ENCODE results near the gene FGF19.

FGF19 gene, protein sequence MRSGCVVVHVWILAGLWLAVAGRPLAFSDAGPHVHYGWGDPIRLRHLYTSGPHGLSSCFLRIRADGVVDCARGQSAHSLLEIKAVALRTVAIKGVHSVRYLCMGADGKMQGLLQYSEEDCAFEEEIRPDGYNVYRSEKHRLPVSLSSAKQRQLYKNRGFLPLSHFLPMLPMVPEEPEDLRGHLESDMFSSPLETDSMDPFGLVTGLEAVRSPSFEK

DNA sequence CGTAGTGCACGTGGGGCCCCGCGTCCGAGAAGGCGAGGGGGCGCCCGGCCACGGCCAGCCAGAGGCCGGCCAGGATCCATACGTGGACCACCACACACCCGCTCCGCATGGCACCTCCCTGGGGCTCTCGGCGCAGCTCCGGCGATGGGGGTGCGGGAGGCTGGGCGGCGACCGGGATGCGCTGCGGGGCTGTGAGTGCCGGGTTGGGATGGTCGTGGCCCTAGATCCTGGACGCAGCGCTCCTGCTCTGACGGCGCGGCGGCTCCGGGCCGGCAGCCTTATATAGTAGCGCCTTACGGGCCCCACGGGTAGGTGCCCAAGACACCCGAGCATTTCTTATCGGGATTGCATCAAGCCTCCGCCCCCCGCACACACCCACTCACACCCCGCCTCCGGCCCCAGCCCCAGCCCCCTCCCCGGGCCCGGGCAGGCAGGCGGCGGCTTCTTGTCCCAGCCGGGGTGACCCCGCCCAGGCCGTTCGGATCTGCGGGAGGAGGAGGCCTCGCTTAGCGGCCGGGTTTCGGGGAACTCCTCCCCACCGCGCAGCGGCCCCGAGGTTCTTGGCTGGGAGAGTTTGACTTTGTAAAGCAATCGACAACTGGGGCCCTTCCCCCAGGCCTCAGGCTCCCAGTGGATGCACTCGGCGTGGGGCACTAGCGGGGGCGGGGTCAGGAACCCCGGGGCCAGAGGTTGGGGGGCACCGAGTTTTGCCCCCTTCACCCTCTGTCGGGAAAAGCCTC lies at the start of gene FGF19:
Gene FGF19, minus strand, starts transcription at position 255 of the 740 bp plus-strand sequence. Its CDS starts 146 bp downstream, at position 109.
- no peak for DNase-seq (ENCODE audit: low read depth in 2 of 3, low spot score in 1 of 3)

DNA sequence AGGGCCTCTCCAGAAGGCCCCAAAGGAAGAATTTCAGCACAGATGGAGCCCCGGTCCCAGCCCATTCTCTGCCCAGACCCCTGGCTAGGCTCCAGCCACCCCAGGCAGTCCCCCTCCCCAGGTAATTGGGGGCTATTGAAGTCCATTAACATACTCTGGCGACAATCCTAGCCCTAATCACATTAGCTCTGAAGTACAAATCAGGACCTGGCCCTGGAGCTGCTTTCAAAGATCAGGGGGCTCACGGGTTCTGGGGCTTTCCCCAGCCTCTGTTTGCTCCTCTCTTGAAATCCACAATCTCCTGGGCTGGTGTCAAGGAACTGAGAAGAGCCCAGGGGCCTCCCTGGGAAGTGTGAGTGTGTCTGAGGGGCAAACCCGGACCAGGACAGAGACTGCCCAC lies 49.1 kb upstream of the FGF19 start:
- DNase-seq (ENCODE audit: low read depth in 2 of 3, low spot score in 1 of 3), result no peak

DNA sequence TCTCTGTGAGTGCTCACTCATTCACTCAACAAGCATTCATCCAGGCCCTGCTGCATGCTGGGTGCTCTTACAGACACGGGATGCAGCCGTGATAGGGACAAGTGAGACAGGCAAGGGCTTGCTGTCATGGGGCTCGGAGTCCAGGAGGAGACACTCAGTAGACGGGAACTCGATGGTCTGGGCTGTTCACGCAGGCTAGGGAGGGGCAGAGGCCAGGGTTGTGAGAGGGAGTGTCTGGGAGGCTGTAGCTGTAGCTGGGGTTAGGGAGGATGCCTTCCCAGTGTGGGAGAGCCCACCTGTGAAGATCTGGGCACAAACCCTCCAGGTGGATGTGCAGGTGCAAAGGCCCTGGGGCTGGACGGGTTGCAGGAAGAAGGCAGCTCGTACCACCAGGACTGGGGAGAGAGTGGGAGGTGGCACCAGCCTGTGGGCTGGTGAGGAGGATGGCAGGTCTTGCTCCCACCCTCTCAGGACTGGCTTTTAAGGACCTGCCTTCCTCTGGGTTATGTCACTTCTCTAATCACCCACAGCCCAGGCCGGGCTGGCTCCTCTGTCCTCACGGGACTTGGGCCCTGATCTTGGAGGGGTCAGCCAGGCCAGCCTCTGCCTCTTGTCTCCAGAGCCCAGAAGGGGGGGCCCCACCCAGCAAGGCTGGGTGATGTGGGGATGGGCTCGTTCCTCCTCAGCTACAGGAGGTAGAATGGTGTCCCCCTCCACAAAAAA lies 47.2 kb upstream of the FGF19 start:
- DNase-seq (ENCODE audit: low read depth in 2 of 3, low spot score in 1 of 3), result no peak

DNA sequence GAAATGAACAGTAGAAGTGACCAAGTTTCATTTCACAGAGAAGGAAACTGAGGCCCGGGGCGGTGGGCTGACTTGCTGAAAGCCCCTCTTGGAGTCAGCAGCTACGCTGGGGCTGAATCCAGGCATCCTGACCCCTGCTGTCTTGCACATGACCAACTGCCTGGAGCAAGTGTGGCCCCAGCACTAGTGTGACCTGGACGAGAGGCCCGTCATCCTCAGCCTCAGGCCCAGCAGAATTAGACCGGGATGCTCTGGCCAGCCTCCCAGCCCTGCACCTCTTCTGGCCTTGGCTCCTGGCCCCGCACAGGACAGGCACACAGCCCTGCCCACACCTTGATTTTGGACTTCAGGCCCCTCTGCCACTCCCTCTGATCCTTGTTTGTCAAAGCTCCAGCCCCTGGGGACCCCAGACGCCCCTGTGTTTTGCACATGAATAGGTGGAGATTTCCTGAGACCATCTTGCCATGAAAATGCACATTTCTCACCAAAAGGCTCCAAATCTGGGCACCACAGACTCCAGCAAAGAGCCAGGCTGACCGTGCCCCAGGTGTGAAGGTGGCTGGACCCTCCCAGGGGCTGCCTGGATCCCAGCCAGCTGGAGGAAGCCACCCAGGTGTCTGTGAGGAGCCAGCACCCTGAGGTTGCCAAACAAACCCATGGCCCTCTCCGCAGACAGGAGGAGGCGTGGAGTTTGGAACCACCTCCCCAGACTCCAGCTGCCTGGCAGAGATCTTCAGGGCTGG lies 46.5 kb upstream of the FGF19 start:
- no peak for DNase-seq (ENCODE audit: low read depth in 2 of 3, low spot score in 1 of 3)

DNA sequence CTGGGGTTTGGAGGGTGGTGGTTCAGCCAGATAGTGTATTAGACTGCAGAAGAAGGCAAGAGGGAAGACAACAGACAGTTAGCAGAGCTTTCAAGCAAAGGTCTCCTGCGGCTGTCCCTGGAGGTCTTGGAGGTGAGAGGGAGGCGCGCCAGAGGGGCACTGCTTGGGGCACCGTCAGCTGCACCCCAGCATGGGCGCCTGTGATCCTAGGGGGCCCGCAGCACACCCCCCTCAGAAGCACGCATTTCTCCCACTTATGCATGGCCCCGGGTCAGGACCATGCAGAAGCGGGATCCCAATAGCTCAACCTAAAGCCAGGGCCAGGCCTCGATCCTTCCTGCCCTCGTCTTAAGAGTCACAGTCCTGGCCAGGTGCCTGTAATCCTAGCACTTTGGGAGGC lies 44.8 kb upstream of the FGF19 start:
- no peak for DNase-seq (ENCODE audit: low read depth in 2 of 3, low spot score in 1 of 3)

DNA sequence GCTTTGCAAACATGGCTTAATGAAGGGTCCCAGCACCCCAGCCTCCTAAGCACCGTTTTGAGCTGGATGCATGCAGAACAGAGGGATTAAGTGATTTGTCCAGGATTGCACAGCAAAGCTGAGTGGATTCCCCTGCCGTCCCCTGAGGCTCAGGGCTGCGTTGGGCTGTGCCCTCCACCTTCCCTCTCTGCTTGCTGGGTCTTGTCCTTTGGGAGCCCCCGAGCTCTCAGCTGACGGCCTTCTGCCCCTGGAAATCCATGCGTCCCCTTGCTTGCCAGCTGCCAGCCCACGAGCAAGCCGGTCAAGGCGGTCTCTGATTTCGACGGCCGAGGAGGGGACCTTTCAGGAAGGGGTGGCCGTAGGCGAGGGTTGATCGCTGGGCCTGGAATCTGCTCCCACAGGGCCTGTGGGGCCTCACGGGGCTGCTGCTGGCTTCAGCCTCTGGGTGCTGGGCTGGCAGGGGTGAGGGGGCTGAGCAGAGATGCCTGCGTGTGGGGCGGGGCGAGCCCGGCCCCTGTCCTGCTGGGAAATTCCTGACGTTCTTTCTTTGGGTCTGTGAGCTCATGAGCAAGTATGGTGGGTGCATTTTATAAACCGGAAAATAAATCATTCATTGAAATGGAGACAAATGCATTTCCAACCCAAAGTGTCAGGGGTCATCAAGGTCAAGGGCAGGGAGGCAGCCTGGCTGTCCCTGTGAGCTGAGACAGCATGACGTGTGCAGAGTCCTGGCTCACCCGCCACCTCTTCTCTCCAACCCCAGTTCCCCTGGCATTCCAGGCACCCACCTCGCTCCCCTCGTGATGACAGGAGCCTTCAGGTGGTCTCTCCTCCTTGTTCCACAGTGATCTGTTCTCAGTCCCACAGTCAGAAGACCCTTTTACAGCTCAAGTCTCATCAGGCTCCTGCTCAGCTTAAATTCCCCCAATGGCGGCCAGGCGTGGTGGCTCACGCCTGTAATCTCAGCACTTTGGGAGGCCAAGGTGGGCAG lies 43.2 kb upstream of the FGF19 start:
- no peak for DNase-seq (ENCODE audit: low read depth in 2 of 3, low spot score in 1 of 3)

DNA sequence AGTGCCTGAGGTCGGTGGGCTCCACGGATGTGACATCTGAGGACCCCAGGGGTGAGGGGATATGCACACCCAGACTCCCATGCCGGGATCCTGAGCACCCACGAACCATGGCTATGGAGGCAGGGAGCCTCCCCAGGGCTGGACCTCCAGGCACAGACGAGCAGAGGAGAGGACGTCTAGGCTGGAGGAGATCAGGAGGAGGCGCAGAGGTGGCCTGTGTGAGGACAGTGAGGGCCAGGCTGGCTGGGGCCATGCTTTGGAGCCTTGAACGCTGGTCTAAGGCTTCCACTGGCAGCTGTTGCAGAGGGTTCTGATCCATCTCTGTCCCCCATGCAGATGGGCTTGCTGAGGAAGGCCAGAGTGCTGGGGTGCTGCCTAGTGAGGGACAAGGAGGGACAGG lies 42.3 kb upstream of the FGF19 start:
- DNase-seq (ENCODE audit: low read depth in 2 of 3, low spot score in 1 of 3), result no peak

DNA sequence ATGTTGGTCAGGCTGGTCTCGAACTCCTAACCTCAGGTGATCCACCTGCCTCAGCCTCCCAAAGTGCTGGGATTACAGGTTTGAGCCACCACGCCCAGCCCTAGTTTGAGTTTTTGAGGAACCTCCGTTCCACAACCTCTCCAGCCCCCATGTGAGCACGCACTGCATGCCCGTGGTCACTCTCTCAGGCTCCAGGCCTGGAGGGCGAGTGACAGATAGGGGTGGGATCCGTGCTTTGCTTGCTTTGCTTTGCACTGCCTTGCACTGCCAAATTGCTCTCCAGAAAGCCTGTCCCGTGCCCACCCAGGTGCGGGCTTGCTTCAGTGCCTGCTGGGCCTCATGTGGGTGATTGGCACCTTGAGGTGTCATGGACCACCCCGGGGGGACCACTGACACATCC lies 41.4 kb upstream of the FGF19 start:
- no peak for DNase-seq (ENCODE audit: low read depth in 2 of 3, low spot score in 1 of 3)

DNA sequence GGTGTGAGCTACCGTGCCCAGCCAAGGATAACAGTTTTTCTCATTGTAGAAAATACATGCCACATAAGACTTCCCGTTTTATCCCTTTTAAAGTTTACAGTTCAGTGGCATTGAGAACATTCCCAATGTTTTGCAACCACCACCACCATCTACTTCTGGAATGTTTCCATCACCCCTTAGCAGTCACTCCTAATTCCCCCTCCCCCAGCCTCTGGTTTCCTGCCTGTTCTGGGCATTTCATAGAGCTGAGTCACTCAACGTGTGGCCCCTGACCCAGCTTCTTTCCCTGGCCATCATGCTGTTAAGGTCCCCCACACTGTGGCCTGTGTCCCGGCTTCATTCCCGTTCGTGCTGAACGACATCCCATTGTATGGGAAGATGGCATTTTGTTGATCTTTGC lies 40.6 kb upstream of the FGF19 start:
- no peak for DNase-seq (ENCODE audit: low read depth in 2 of 3, low spot score in 1 of 3)

DNA sequence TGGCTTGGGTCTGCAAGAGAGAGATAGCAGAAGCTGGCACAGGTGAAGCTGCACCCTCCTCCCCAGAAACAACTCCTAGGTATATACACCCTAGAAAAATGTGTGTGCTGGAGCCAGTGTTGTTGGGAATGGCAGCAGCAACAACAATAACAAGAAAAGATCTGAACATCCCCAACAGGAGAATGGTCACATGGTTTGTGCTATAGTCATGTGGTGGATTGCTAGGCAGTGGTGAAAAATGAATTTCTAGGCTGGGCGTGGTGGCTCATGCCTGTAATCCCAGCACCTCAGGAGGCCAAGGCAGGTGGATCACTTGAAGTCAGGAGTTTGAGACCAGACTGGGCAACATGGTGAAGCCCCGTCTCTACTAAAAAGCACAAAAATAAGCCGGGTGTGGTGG lies 31.0 kb upstream of the FGF19 start:
- DNase-seq (ENCODE audit: low read depth in 2 of 3, low spot score in 1 of 3), result no peak

DNA sequence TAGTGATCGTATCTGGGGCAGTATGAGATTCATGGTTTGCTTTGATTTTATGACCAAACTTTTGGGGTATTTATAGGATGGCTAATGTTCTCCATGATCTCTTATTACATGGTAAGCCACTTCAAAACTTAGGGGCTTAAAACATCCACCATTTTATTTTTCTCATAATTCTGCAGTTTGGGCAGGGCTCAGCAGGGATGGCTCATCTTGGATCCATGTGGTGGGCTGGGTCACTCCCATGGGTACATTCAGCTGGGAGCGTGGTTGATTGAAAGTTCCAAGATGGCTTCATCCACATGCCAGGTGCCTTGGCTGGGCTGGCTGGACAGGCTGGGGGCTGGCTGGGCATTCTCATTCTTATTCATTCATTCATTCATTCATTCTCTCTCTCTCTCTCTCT lies 30.5 kb upstream of the FGF19 start:
- DNase-seq (ENCODE audit: low read depth in 2 of 3, low spot score in 1 of 3), result no peak

DNA sequence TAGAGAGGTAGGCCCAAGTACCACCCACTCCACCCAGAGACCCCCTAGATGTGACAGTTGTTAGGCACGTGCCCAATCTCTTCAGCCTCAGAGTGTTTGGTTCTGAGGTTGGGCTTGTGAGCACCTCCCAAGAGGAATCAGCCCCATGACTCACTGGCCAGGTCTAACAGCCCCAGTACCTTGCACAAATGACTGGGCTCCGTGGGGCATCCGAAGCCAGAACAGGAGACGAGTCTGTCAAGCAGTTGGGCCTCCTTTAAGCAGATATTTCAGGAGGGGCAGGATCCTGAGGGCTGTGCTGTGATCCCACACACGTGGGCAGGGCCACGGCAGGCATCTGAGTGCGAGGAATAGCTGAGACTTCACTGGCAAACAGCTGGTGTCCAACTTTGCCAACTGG lies 29.1 kb upstream of the FGF19 start:
- no peak for DNase-seq (ENCODE audit: low read depth in 2 of 3, low spot score in 1 of 3)

DNA sequence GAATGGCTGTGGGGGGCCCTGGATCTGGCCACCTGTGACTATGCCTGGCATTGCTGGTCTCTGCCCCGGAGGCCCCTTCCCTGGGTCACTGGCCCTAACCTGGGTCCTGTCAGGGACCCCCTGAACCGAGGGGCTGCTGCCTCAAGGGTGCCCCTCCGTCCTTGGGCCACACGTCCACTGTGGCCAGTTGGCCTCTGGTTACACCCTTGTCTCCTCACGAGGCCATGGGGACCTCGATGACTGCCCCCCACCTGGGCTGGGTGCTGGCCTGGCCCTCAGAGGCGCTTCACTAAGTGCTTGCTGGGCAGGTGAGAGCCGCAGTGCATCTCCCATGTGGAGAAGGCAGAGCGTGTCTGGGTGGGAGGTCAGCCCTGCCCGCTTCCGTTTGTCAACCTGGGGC lies 27.3 kb upstream of the FGF19 start:
- no peak for DNase-seq (ENCODE audit: low read depth in 2 of 3, low spot score in 1 of 3)

DNA sequence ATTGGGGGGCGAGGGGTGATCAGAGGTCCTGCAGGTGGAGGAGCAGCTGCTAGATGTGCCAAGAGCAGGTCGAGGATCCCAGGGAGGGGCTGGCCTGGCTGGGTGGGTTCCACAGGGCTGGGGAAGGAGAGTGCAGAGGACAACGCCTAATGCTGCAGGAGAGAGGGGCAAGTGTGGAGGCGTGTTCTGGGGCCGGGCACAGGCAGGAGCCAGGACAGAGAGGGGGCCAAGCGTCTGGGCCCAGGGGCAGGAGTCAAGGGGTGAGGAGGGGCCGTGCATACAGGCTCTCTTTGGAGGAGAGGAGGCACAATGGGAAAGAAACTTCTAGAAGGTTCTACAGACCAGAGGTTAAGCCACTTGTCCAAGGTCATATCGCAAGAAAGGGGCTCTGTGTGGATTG lies 26.7 kb upstream of the FGF19 start:
- DNase-seq (ENCODE audit: low read depth in 2 of 3, low spot score in 1 of 3), result no peak

DNA sequence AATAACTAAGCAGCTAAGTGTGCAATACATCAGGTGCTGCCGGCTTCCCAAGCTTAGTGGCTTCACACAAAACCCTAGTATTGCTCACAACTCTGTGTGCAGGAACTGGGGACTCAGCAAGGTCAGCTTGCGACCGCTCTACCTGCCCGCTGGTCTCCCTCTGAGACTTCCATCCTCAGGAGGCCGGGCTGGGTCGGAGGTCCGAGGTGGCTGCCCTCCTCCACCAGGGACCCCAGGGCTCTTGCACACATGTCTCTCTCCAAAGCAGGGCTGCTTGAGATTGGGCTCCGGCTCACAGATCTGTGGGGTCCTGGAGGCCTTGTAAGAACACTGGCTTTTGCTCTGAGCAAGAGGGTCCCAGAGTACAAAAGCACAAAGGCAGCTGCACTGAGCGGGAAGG lies 25.4 kb upstream of the FGF19 start:
- no peak for DNase-seq (ENCODE audit: low read depth in 2 of 3, low spot score in 1 of 3)

DNA sequence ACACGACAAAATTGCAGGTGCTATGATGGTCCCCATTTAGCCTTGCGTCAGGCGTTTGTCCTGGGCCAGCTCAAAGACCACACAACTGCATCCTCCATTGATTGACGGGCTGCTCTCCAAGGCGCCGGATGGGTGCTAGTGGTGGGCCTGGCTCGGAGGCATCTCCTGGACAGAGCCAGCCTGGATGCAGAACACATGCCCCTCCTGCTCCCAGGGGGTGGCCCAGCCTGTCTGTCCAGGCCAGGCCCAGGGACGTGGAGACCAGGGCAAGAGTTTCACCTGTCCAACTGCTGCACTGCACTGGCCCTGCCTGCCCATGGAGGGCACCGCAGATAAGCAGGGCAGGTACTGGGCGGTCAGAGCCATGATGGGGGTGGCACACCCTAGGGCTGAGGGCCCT lies 23.4 kb upstream of the FGF19 start:
- no peak for DNase-seq (ENCODE audit: low read depth in 2 of 3, low spot score in 1 of 3)

DNA sequence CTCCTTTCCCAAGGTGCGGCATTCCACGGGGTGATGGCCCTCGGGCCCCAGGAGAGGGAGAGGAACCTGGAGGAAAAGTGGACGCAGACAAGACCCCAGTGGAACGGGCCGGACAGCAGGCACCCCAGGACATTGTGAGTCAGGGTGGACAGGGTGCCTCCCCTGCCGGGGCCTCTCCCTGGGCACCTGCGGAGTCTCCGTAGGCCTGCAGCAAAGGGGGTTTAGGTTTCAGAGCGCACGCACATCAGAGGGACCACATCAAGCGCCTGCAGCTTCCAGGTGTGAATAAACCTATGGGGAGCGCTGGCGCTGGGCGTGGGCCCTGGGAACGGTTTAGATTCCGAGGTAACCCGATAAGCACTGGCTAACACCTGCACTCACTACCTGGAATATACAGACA lies 22.7 kb upstream of the FGF19 start:
- no peak for DNase-seq (ENCODE audit: low read depth in 2 of 3, low spot score in 1 of 3)

DNA sequence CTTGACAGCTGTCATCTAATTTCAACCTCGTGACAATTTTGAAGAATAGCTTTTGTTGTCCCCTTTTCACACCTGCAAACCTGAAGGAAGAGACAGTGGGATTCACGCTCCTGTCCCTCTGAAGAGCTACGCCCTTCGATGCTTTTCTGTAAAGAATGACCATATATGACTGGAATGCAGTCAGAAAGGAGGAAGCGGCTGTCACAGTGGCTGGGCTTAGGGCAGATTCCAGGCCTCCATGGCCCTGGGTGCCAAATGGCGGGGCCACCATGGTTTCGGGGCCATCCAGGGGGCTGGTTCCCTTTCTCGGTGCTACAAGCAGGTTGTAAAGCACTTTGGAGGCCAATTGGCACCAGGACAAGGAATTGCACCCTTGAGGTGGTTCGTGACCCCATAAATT lies 22.2 kb upstream of the FGF19 start:
- DNase-seq (ENCODE audit: low read depth in 2 of 3, low spot score in 1 of 3), result no peak

DNA sequence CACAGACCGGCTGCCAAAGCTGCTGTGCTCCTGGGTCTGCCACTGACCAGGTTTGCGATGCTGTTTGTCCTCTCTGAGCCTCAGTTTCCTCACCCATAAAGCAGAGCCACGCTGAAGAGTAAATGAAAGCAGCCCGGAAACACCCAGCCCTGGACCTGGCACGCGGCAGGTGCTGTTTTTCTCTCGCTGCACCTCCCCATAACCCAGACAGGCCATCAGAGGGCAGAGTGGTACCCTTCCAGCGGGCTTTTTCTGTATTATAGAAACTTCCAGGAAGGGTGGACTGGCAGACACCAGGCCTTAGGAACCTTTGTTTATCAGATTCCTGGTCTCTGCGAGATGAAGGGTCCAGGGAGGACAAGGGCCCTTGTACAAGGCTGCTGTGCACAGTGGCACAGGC lies 17.9 kb upstream of the FGF19 start:
- DNase-seq (ENCODE audit: low read depth in 2 of 3, low spot score in 1 of 3), result no peak

DNA sequence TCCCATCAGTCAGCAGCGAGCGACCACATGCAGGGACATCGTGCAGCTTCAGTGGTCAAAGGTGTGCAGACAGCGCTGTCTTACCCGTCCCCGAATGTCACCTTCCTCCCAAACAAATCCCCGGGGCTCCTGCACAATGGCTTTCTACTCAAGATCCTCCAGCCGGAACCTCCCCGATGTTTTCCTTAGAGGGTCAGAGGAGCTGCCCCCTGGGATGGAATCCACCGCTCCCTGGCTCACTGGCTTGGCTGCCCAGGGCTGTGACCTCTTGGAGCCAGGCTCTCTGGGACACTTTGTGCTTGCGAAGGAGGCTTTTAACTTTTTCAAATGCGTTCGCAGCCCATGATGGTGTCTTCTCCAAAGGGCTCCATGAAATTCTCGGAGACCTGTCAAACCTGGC lies 17.3 kb upstream of the FGF19 start:
- DNase-seq (ENCODE audit: low read depth in 2 of 3, low spot score in 1 of 3), result no peak

DNA sequence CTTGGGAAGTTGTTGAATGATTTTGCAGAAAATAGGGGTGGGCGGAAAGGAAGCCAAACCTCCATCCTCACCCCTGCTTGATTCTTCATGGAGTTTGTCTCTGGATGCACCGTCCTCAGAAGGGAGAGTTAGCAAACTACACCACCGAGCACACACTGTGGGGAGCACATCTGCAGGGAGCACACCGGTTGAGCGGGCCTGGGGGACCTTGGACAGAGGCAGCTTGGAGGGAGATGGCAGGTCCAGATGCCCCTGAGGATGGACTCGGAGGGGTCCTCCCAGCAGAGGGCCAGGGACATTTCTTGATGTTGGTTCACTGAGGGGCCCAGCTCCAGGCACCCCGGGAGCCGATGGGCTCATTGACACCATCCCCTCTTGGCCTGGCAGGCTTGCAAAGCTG lies 15.1 kb upstream of the FGF19 start:
- DNase-seq (ENCODE audit: low read depth in 2 of 3, low spot score in 1 of 3), result no peak
